SH-SY5Y (cell line): Measurements from ENCODE around the gene STX3.

ENCODE experiments used
- GATA2 ChIP-seq: IDR thresholded peaks from 2 replicates; pipeline ENCODE4 v1.6.1; 2011; ENCODE audit warnings: mild to moderate bottlenecking, low read depth, low read length
- GATA3 ChIP-seq: IDR thresholded peaks from 2 replicates; pipeline ENCODE4 v1.6.1; 2011; ENCODE audit warnings: low read depth, mild to moderate bottlenecking, low read length, moderate library complexity

DNA sequence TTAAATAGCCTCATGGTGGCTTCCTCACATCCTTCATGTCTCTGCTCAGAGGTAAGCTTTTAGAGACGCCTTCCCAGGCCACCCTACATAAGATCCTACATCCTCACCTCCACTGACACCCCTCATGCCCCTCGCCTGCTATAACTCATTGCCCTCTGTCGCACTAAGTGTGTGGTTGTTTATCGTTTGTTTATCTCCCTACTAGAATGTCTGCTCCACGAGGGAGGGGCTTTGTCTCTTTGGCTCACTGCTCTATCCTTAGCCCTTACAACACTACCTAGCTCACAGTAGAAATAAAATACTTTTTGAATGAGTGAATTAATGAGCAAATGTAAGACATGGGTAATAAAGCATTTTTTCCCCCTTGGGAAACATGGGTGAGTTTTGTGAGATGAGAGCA lies 91.4 kb downstream of the STX3 start:
- no peak for TF ChIP-seq GATA2
- TF ChIP-seq GATA3 = no peak
